Measurements from ENCODE around the gene PAF1.

The PAF1 gene

DNA sequence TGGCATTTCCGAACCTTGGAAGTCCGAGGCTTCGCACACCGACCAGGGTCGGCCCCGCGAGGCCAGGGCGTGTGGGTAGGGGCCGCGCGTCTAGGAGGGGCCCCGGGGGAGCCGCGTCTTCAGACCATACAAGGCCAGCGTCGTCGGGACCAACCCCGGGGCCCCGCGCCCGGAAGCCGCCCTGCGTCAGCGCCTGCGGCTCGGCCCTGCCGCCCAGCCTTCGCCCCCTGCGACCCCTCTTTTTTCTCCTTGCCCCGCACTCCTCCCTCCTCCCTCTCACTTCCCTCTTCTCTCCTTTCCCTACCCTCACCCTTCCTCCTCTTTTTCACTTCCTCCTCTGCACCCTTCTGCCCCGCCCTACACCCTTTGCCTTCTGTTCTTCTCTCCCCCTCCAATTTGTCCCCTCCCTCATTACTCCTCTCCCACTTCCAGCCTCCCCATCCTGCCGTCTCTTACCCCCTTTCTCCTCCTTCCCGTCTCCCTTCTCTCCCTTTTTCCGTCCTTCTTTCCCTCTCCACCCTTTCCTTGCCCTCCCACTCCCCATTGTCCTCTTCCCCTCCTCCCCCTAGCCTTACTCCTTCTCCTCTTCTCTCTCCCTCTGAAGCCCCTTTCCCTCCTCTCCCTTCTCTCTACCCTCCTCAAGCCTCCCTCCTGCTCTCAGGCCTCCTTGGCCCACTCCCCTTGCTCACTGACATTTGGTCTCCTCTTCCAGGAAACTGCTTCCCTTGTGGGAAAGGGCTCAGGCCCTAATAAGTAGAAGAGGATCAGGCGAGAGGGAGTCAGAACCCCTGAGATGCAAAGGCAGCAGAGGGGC is 19.3 kb upstream of the PAF1 start:
- Histone ChIP-seq H3K27ac (ENCODE audit: low read depth, low read length, severe bottlenecking) (peak overlapping the region; percentile 87), H3K36me3 (ENCODE audit: control insufficient read depth, insufficient read depth, low read length) (peaks cover 21% of the 10 kb centered on the region)
- WGBS, 2 experiments (ENCODE audit: insufficient coverage in 2 of 2), result 5% methylated on average over 28 to 32 of the region's 35 CpGs

DNA sequence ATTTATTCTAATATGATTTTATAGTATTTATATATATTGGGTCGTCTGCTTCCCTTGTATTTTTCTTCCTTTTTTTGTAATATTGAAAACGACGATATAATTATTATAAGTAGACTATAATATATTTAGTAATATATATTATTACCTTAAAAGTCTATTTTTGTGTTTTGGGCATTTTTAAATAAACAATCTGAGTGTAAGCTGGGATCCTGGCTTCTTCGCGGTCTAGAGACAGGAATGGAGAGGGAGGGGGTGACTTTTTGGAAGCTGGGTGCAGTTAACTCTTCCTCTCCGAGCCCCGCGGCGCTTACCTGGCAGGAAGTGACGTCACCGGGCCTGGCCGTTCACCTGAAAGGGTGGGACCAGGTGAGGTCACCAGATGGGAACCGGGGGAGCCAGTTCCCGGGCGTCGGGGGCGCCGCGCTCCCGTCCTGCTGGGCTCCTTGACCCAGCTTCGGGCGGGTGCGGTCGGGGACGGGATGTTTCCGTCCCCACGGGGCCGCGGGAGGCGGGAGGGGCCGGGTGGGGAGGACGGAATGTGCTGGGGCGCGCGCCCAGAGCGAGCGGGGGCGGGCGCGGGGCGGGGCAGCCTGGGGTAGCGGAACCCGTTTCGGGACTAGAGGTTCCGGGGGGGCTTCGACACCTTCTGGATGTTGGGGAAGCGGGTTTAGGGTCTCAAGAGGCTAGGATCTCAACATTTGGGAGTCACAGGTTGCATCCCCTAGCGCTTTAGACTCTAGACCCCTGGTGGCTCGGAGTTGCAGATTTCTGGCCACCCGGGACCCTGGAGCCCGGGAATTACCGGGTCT is 18.5 kb upstream of the PAF1 start:
- peak overlapping the region; percentile 87 for H3K27ac ChIP-seq (ENCODE audit: low read depth, low read length, severe bottlenecking)
- WGBS, 2 experiments (ENCODE audit: insufficient coverage in 2 of 2), result 1 to 3% methylated on average over 27 to 37 of the region's 52 CpGs
- no peaks in the 10 kb centered on the region for H3K9me3 ChIP-seq (ENCODE audit: control insufficient read depth, low read length)
- H3K4me3 ChIP-seq (ENCODE audit: extremely low read depth, insufficient read depth, low read length, poor library complexity, severe bottlenecking), result peak overlapping the region; percentile 89
- H3K4me1 ChIP-seq (ENCODE audit: control insufficient read depth, insufficient read depth, low read length, poor library complexity, severe bottlenecking), result peaks cover 42% of the 10 kb centered on the region
- H3K36me3 ChIP-seq (ENCODE audit: control insufficient read depth, insufficient read depth, low read length), result peaks cover 14% of the 10 kb centered on the region

More for the DNA sequence above, 19.3 kb upstream of the PAF1 start:
- H3K4me1 ChIP-seq (ENCODE audit: control insufficient read depth, insufficient read depth, low read length, poor library complexity, severe bottlenecking), result peaks cover 43% of the 10 kb centered on the region
- H3K9me3 ChIP-seq (ENCODE audit: control insufficient read depth, low read length), result no peaks in the 10 kb centered on the region
- H3K4me3 ChIP-seq (ENCODE audit: extremely low read depth, insufficient read depth, low read length, poor library complexity, severe bottlenecking), result peak overlapping the region; percentile 89

DNA sequence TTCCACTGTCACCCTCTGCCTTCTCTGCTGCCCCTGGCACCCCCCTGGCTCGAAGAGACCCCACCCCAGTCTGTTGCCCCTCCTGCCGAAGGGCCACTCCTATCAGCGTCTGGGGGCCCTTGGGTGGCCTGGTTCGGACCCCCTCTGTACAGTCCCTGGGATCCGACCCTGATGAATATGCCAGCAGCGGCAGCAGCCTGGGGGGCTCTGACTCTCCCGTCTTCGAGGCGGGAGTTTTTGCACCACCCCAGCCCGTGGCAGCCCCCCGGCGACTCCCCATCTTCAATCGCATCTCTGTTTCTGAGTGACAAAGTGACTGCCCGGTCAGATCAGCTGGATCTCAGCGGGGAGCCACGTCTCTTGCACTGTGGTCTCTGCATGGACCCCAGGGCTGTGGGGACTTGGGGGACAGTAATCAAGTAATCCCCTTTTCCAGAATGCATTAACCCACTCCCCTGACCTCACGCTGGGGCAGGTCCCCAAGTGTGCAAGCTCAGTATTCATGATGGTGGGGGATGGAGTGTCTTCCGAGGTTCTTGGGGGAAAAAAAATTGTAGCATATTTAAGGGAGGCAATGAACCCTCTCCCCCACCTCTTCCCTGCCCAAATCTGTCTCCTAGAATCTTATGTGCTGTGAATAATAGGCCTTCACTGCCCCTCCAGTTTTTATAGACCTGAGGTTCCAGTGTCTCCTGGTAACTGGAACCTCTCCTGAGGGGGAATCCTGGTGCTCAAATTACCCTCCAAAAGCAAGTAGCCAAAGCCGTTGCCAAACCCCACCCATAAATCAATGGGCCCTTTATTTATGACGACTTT is 17.7 kb upstream of the PAF1 start:
- peak overlapping the region; percentile 89 for H3K4me3 ChIP-seq (ENCODE audit: extremely low read depth, insufficient read depth, low read length, poor library complexity, severe bottlenecking)
- peaks cover 13% of the 10 kb centered on the region for H3K36me3 ChIP-seq (ENCODE audit: control insufficient read depth, insufficient read depth, low read length)
- peak overlapping the region; percentile 29 for H3K27ac ChIP-seq (ENCODE audit: low read depth, low read length, severe bottlenecking)
- no peaks in the 10 kb centered on the region for H3K9me3 ChIP-seq (ENCODE audit: control insufficient read depth, low read length)
- 91 to 92% methylated on average over 15 to 16 of the region's 20 CpGs for WGBS, 2 experiments (ENCODE audit: insufficient coverage in 2 of 2)
- H3K4me1 ChIP-seq (ENCODE audit: control insufficient read depth, insufficient read depth, low read length, poor library complexity, severe bottlenecking), result peaks cover 45% of the 10 kb centered on the region

DNA sequence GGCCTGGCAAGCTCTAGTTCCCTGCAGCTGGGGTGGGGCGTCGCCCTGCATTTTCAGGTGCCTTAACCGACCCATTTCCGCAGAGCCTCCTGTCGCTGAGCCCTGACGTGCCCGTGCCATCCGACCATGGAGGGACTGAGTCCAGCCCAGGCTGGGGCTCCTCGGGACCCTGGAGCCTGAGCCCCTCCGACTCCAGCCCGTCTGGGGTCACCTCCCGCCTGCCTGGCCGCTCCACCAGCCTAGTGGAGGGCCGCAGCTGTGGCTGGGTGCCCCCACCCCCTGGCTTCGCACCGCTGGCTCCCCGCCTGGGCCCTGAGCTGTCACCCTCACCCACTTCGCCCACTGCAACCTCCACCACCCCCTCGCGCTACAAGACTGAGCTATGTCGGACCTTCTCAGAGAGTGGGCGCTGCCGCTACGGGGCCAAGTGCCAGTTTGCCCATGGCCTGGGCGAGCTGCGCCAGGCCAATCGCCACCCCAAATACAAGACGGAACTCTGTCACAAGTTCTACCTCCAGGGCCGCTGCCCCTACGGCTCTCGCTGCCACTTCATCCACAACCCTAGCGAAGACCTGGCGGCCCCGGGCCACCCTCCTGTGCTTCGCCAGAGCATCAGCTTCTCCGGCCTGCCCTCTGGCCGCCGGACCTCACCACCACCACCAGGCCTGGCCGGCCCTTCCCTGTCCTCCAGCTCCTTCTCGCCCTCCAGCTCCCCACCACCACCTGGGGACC is 16.9 kb upstream of the PAF1 start:
- no peaks in the 10 kb centered on the region for H3K9me3 ChIP-seq (ENCODE audit: control insufficient read depth, low read length)
- peaks cover 51% of the 10 kb centered on the region for H3K4me1 ChIP-seq (ENCODE audit: control insufficient read depth, insufficient read depth, low read length, poor library complexity, severe bottlenecking)
- 75 to 77% methylated on average over 28 to 40 of the region's 40 CpGs for WGBS, 2 experiments (ENCODE audit: insufficient coverage in 2 of 2)
- H3K27ac ChIP-seq (ENCODE audit: low read depth, low read length, severe bottlenecking), result no peak overlapping the region
- peak overlapping the region; percentile 89 for H3K4me3 ChIP-seq (ENCODE audit: extremely low read depth, insufficient read depth, low read length, poor library complexity, severe bottlenecking)
- peaks cover 13% of the 10 kb centered on the region for H3K36me3 ChIP-seq (ENCODE audit: control insufficient read depth, insufficient read depth, low read length)

DNA sequence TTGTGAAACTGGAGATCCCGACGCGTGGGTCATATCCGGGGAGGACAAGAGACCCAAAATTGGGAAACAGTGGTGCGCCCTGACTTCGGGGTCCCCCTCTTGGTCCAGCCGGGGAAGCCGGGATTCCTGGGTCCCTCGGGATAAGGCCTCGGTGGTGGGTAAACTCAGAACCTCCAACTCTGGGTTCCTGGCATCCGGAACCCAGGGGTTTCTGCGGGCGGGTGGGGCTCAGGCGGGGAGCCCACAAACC is 16.4 kb upstream of the PAF1 start:
- H3K9me3 ChIP-seq (ENCODE audit: control insufficient read depth, low read length), result no peaks in the 10 kb centered on the region
- 17 to 18% methylated on average over 14 of the region's 14 CpGs for WGBS, 2 experiments (ENCODE audit: insufficient coverage in 2 of 2)
- peaks cover 54% of the 10 kb centered on the region for H3K4me1 ChIP-seq (ENCODE audit: control insufficient read depth, insufficient read depth, low read length, poor library complexity, severe bottlenecking)
- peaks cover 13% of the 10 kb centered on the region for H3K36me3 ChIP-seq (ENCODE audit: control insufficient read depth, insufficient read depth, low read length)
- H3K27ac ChIP-seq (ENCODE audit: low read depth, low read length, severe bottlenecking), result no peak overlapping the region
- H3K4me3 ChIP-seq (ENCODE audit: extremely low read depth, insufficient read depth, low read length, poor library complexity, severe bottlenecking), result peak overlapping the region; percentile 89

DNA sequence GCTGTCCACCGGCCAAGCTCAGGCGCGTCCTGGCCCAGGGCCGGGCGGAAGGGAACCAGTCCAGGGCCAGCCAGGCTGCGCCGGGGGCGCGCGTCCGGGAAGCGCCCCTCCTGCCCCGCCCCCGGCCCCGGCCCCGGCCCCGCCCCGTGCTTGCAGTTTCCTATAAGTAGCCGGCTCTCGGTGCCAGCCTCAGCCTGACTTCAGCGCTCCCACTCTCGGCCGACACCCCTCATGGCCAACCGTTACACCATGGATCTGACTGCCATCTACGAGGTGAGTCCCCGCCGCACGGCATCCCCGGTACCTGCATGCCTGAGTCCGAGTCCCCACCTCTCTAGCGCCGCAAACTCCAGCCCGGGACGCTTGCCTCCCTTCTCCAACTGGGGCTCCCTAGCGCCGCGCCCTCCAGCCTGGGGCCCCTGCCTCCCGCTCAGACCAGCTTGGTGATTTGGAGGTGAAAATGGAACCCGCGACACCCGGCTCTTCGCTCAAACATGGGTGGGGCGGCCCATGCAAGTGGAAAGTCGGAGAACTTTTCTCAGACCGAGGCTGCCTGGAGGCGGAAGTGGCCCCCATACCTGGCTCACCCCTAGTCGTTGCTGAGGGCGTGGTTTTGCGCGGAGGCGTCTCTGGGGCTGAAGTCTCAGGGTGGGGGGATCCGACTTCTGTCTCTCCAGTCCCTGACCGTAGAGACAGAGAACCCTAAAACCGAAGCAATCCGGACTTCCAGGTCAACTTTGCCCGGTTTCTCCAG is 15.9 kb upstream of the PAF1 start, which contains the start of gene ZFP36:
Gene ZFP36 (plus strand): TSS at position 192 of the 754 bp plus-strand sequence. CDS start 58 bp downstream, at position 250.
- Histone ChIP-seq H3K9me3 (ENCODE audit: control insufficient read depth, low read length) (no peaks in the 10 kb centered on the region), H3K4me1 (ENCODE audit: control insufficient read depth, insufficient read depth, low read length, poor library complexity, severe bottlenecking) (peaks cover 59% of the 10 kb centered on the region), H3K36me3 (ENCODE audit: control insufficient read depth, insufficient read depth, low read length) (peaks cover 13% of the 10 kb centered on the region), H3K27ac (ENCODE audit: low read depth, low read length, severe bottlenecking) (no peak within 1 kb of the TSS), H3K4me3 (ENCODE audit: extremely low read depth, insufficient read depth, low read length, poor library complexity, severe bottlenecking) (peak within 1 kb of the TSS; percentile 89)
- WGBS, 2 experiments (ENCODE audit: insufficient coverage in 2 of 2), result 0 to 1% methylated on average over 40 to 47 of the region's 56 CpGs

DNA sequence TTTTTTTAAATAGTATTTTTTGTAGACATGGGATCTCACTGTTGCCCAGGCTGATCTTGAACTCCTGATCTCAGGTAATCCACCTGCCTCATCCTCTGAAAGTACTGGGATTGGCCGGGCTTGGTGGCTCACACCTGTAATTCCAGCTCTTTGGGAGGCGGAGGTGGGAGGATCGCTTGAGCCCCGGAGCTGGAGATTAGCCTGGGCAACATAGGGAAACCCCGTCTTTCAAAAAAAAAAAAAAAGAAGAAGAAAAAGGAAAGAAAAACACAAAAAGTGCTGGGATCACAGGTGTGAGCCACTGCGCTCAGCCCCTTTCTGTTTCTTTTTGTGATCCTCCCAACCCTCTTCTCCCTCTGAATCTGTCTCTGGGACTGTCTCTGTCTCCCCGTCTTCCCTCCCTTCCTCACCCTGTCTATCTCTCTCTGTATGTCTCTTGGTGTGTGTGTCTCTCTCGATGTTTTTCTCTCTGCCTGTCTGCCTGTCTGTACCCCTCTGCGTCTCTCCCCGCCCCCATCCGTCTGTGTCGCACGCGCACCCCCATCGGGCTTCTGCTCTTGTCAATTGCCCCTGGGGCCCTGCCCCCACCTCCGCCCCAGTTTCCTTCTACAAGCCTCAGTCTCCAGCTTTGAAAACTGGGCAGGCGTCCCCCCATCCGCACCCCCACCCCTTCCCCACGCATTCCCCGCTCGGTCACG is 15.2 kb upstream of the PAF1 start:
- H3K9me3 ChIP-seq (ENCODE audit: control insufficient read depth, low read length), result no peaks in the 10 kb centered on the region
- peak overlapping the region; percentile 89 for H3K4me3 ChIP-seq (ENCODE audit: extremely low read depth, insufficient read depth, low read length, poor library complexity, severe bottlenecking)
- peaks cover 13% of the 10 kb centered on the region for H3K36me3 ChIP-seq (ENCODE audit: control insufficient read depth, insufficient read depth, low read length)
- H3K4me1 ChIP-seq (ENCODE audit: control insufficient read depth, insufficient read depth, low read length, poor library complexity, severe bottlenecking), result peaks cover 61% of the 10 kb centered on the region
- H3K27ac ChIP-seq (ENCODE audit: low read depth, low read length, severe bottlenecking), result no peak overlapping the region
- 33 to 58% methylated on average over 8 to 12 of the region's 22 CpGs for WGBS, 2 experiments (ENCODE audit: insufficient coverage in 2 of 2)

DNA sequence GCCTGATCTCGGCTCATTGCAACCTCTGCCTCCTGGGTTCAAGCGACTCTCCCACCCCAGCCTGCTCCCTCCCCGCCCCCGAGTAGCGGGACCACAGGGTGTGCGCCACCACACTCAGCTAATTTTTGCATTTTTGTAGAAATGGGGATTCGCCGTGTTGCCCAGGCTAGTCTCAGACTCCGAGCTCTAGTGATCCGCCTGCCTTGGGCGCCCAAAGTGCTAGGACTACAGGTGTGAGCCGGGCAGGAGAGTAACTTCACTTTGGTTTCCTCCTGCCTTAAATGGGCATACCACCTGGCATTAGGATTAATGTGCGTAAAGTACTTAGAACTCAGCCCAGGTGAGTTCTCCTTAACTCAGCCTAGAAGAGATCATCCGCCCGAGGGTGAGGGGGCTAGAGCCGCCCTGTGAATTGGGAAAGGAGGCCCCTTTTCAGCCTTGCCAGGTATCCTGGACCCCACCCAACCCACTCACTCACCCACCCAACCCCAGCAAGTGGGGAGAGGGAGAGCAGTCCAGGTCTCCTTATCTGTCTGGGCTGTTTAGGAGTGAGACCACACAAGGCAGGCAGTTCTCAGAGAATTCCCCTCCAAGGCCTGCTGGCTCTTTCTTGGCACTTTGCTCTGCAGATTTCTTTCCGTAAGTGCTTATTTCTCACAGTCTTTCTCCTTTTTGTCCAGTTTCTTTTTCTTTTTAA is 14.5 kb upstream of the PAF1 start:
- no peak overlapping the region for H3K27ac ChIP-seq (ENCODE audit: low read depth, low read length, severe bottlenecking)
- no peak overlapping the region for H3K4me3 ChIP-seq (ENCODE audit: extremely low read depth, insufficient read depth, low read length, poor library complexity, severe bottlenecking)
- no peaks in the 10 kb centered on the region for H3K9me3 ChIP-seq (ENCODE audit: control insufficient read depth, low read length)
- peaks cover 60% of the 10 kb centered on the region for H3K4me1 ChIP-seq (ENCODE audit: control insufficient read depth, insufficient read depth, low read length, poor library complexity, severe bottlenecking)
- WGBS, 2 experiments (ENCODE audit: insufficient coverage in 2 of 2), result 95% methylated on average over 10 to 11 of the region's 17 CpGs
- peaks cover 13% of the 10 kb centered on the region for H3K36me3 ChIP-seq (ENCODE audit: control insufficient read depth, insufficient read depth, low read length)
